Measurements from ENCODE around the gene BEST1. TPM values are rescaled to one million over a fixed set of nuclear protein-coding genes. Genes with fewer than 3 reads are reported as not detected.
A peak's percentile ranks its signal among the peaks of the same experiment; 100 is the strongest.

BEST1 gene
- total and polyA plus RNA-seq, 2 of the 13 experiments (the other 11 are each of a cell fraction or from before 2014, with no cell fraction given): 0.09 to 0.65 TPM

DNA sequence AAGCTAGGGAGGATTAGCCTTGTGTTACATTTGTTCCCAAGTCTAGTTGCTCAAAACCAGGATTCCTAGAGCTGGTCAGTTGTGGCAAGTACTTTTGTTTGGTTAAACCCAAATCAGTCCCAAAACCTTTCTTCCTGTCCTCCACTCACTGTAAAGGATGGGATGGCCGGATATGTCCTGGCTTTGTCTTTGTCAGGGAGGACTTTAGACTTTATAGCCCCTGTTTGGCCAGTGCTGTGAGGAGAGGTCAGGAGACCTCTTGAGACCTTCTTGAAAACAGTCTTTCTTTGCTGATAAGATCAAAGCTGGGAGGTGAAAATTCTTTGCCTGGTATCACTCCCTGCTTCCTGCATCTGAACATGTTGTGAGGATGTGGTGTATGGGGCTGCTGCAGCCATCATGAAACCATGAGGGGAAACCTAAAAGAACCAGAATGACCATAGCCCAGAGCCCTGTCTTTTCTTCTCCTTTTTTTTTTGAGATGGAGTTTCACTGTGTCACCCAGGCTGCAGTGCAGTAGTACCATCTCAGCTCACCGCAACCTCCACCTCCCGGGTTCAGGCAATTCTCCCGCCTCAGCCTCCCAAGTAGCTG lies 60.9 kb downstream of the BEST1 start (continued):
- TF ChIP-seq SNAI1 (CRISPR knock-in tag; IDR thresholded peaks at IDR 0.05; ENCODE audit: borderline replicate concordance): no peak
- peak; percentile 46; the same call in 1 of the 2 replicates for TF ChIP-seq AHDC1 (CRISPR knock-in tag; IDR thresholded peaks at IDR 0.05; ENCODE audit: borderline replicate concordance)
- TF ChIP-seq EZH2 (conservative IDR thresholded peaks at IDR 0.05; ENCODE audit: low read depth, low read length): no peak
- TF ChIP-seq DZIP1 (CRISPR knock-in tag; IDR thresholded peaks at IDR 0.05): no peak
- TF ChIP-seq ARID5B (CRISPR knock-in tag; IDR thresholded peaks at IDR 0.05): peak; percentile 71
- no peak for TF ChIP-seq SMYD3 (CRISPR knock-in tag; IDR thresholded peaks at IDR 0.05)
- TF ChIP-seq ZXDC (CRISPR knock-in tag; IDR thresholded peaks at IDR 0.05): no peak
- peak; percentile 79 for TF ChIP-seq GATAD2A (CRISPR knock-in tag; IDR thresholded peaks at IDR 0.05)
- no peak for TF ChIP-seq MXI1 (IDR thresholded peaks at IDR 0.05; ENCODE audit: borderline replicate concordance, low read depth, low read length)
- TF ChIP-seq CAMTA2 (CRISPR knock-in tag; IDR thresholded peaks at IDR 0.05; ENCODE audit: borderline replicate concordance): no peak
- no peak for TF ChIP-seq DNMT1 (CRISPR knock-in tag; IDR thresholded peaks at IDR 0.05)
- 0 out of 2 replicates have a peak, but pooled peaks have one; percentile 45 for TF ChIP-seq CBFB (CRISPR knock-in tag; IDR thresholded peaks at IDR 0.05)
